Testis (tissue), 2 donors: Measurements from ENCODE around the gene PJA1.

Experiments
- CTCF ChIP-seq, 3 experiments: fragments of 450-650 bp in 2 of 3; fragments of 200-600 bp in 1 of 3; sonication (generic) in 1 of 3; IDR thresholded peaks; one replicate each; pipeline ENCODE4 v1.5.1; 2016 to 2019; ENCODE audit warnings: antibody characterized with exemption in 3 of 3, mild to moderate bottlenecking in 2 of 3, moderate library complexity in 1 of 3
- POLR2A ChIP-seq: fragments of 450-650 bp; IDR thresholded peaks from one replicate; pipeline ENCODE4 v1.6.1; 2017; ENCODE audit warnings: antibody characterized with exemption, mild to moderate bottlenecking, moderate library complexity

DNA sequence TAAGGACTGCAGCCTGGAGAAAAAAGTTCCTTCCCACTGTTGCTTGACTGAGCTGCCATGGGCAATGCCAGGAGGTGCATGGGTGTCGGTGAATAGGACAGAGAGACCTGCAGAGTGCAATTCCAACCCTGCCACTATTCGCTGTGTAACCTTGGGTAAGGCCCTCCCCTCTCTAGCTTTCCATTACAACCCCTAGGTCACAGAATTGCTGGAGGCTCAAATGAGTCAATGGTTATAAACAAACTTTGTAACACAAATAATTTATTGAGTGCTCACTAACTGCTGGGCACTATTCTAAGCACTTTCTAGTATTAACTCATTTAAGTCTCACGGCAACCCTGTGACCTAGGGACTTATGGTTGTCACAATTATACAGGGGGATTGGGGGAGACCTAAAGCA is 37.8 kb downstream of the PJA1 start:
- no peak for TF ChIP-seq CTCF (IDR thresholded peaks at IDR 0.05)
- no peak for TF ChIP-seq POLR2A
